Measurements from ENCODE around the gene ASAP2.

DNA sequence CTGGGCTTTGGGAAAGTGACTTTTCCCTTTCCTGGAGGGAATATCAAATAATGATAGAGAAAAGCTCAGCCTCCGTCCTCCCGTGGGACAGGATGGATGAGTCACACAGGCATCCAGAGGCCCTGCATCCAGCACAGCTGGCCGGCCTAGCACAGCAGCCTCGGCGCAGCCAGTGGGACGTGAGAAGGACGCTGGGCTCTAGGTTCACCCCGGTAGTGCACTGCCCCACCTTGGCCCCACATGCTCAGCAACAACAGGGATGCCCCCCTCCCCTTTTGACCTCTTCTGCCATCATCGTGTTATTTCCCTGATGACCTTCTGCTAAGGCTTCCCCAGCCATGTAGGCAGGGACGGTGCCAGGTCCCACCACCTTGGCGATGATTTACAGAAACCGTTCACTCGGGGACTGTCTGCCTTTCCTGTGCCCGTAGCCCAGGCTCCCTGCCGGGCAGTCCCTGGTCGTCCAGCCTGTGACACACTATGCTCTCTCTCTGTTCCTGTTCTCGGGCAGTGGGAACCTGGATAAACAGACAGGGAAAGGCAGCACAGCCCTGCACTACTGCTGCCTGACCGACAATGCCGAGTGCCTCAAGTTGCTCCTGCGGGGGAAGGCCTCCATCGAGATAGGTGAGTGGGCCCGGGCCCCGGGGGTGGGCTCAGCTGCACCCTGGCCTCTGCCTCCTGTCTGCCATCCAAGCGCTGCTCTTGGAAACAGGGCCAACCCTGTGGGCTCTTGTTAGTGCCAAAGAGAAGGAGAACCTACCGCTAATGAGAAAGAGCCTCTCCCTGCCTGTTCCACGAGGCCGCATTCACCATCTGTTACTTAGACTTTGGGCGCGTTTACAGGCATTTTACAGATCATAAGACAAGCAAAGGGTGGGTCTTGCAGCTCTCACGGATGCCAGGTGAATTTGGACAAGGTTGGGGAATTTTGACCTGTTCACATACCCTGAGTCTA, 172.1 kb downstream of the ASAP2 start:
- no peak for TF ChIP-seq EZH2 (IDR thresholded peaks at IDR 0.05; ENCODE audit: low read depth)
- TF ChIP-seq, protein P1, sequence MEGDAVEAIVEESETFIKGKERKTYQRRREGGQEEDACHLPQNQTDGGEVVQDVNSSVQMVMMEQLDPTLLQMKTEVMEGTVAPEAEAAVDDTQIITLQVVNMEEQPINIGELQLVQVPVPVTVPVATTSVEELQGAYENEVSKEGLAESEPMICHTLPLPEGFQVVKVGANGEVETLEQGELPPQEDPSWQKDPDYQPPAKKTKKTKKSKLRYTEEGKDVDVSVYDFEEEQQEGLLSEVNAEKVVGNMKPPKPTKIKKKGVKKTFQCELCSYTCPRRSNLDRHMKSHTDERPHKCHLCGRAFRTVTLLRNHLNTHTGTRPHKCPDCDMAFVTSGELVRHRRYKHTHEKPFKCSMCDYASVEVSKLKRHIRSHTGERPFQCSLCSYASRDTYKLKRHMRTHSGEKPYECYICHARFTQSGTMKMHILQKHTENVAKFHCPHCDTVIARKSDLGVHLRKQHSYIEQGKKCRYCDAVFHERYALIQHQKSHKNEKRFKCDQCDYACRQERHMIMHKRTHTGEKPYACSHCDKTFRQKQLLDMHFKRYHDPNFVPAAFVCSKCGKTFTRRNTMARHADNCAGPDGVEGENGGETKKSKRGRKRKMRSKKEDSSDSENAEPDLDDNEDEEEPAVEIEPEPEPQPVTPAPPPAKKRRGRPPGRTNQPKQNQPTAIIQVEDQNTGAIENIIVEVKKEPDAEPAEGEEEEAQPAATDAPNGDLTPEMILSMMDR (conservative IDR thresholded peaks at IDR 0.05) = no peak

Data from PC-9 (cell line).